ENCODE results near the gene OR51E1. TPM values are rescaled to one million over a fixed set of nuclear protein-coding genes. Genes with fewer than 3 reads are reported as not detected.

The OR51E1 gene
- total and polyA plus RNA-seq, 2 donors (not counting 1 experiment from before 2014, with no cell fraction given), result not detected

GRCh38 chr11:4610258-4610935, 33.4 kb upstream of the OR51E1 start:
- peaks cover 0 to 12% (median 2%) of the 10 kb centered on the region in 4 experiments for H3K27me3 ChIP-seq (replicated peaks in 1 of 4; ENCODE audit: control extremely low read depth in 1 of 4, control insufficient read depth in 3 of 4, insufficient read depth in 4 of 4, low read length in 3 of 4)

More at GRCh38 chr11:4610258-4610935, 33.4 kb upstream of the OR51E1 start:
- peak overlapping the region; percentile 4 to 39 for H3K27ac ChIP-seq (ENCODE audit: low read length in 2 of 2)
- ChIA-PET POLR2A (no interaction called here), CTCF (interaction anchor here (0.6 kb wide), 1 partner anchor 26 kb away, joined by 3 read pairs; no protein-coding TSS in a partner anchor)
- peak overlapping the region; percentile 49 for H3K9ac ChIP-seq (ENCODE audit: low read length)
- peaks cover 21 to 29% of the 10 kb centered on the region in 2 donors for H3K4me1 ChIP-seq (ENCODE audit: control insufficient read depth in 2 of 2, insufficient read depth in 2 of 2, low read length in 2 of 2)
- Mint-ChIP-seq H3K4me1 (peaks cover 45% of the 10 kb centered on the region), H3K27me3 (peaks cover 4% of the 10 kb centered on the region), H3K27ac (peak overlapping the region; percentile 92), H3K4me3 (peak overlapping the region; percentile 58), H3K9me3 (ENCODE audit: insufficient read depth) (peaks cover 3% of the 10 kb centered on the region)
- DNase-seq (peak; percentile 39), ATAC-seq (ENCODE audit: low read depth) (no peak)
- peak overlapping the region; percentile 100 for H2AFZ ChIP-seq (ENCODE audit: insufficient read depth, low read depth, low read length, poor library complexity, severe bottlenecking)
- no peaks in the 10 kb centered on the region for H3K9me3 ChIP-seq (ENCODE audit: control extremely low read depth in 1 of 3, control insufficient read depth in 2 of 3, insufficient read depth in 1 of 3, low read length in 2 of 3)
- 10% methylated on average over 2 of the region's 3 CpGs for WGBS (ENCODE audit: insufficient coverage)
- H3K36me3 ChIP-seq (replicated peaks in 1 of 2; ENCODE audit: control extremely low read depth in 1 of 2, control insufficient read depth in 1 of 2, extremely low read depth in 1 of 2, insufficient read depth in 2 of 2, low read length in 1 of 2), result no peaks in the 10 kb centered on the region
- H3K79me2 ChIP-seq (ENCODE audit: control insufficient read depth, insufficient read depth, low read length), result peaks cover 5% of the 10 kb centered on the region
- intact Hi-C loops (cut with micrococcal nuclease), result no loop called here
- no peaks in the 10 kb centered on the region for H4K20me1 ChIP-seq (ENCODE audit: control insufficient read depth, insufficient read depth, low read length, poor library complexity, severe bottlenecking)
- peak overlapping the region in 3 of 5 experiments; percentile 21 to 59 (median 37) for H3K4me3 ChIP-seq (ENCODE audit: control extremely low read depth in 1 of 5, extremely low read depth in 1 of 5, insufficient read depth in 1 of 5, low read depth in 2 of 5, low read length in 4 of 5)
- TF ChIP-seq EZH2 (IDR thresholded peaks at IDR 0.05; ENCODE audit: borderline replicate concordance, insufficient read depth, low read depth, low read length, poor library complexity, severe bottlenecking), result no peak
- no peak for TF ChIP-seq CTCF (IDR thresholded peaks at IDR 0.05)
- peak overlapping the region; percentile 74 for H3K4me2 ChIP-seq (replicated peaks; ENCODE audit: low read depth, low read length, poor library complexity, severe bottlenecking)

All from B cell (primary cell).